Measurements from ENCODE around the gene ABRAXAS1. TPM values are rescaled to one million over a fixed set of nuclear protein-coding genes. Genes with fewer than 3 reads are reported as not detected.

Gene ABRAXAS1
- total RNA-seq, 4 donors from 2014 or later = 10.2 to 21.0 (median 14.8) TPM

DNA sequence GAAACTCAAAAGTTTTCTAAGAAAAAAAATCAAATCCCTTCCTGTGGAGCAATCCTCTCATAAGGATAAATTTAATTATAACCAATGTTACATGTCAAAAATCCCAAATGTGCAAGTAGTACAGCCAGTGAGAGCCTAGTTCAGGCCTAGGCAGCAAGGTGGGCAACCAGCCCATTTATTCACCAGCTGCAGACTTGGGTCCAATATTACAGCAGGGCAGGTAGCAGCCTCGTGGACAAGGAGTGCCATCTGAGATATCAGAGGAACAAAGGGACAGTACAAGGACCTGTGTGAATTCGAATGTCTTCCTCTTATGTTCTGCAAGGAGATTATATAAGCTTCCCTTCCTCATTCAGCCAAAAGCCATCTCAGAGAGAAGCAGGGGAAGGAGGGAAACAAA lies 35.9 kb downstream of the ABRAXAS1 start:
- WGBS, 2 donors = 75 to 76% methylated on average over 2 of the region's 2 CpGs
- Histone ChIP-seq H3K27me3 (no peaks in the 10 kb centered on the region), H3K4me1 (peaks cover 0 to 7% (median 4%) of the 10 kb centered on the region in 4 donors), H3K9me3 (no peaks in the 10 kb centered on the region), H3K36me3 (peaks cover 0 to 52% (median 0%) of the 10 kb centered on the region in 3 donors), H3K27ac (no peak overlapping the region), H3K4me3 (no peak overlapping the region)
- TF ChIP-seq POLR2A (IDR thresholded peaks at IDR 0.05) (no peak), EP300 (IDR thresholded peaks at IDR 0.05) (no peak)
- TF ChIP-seq, protein P1, sequence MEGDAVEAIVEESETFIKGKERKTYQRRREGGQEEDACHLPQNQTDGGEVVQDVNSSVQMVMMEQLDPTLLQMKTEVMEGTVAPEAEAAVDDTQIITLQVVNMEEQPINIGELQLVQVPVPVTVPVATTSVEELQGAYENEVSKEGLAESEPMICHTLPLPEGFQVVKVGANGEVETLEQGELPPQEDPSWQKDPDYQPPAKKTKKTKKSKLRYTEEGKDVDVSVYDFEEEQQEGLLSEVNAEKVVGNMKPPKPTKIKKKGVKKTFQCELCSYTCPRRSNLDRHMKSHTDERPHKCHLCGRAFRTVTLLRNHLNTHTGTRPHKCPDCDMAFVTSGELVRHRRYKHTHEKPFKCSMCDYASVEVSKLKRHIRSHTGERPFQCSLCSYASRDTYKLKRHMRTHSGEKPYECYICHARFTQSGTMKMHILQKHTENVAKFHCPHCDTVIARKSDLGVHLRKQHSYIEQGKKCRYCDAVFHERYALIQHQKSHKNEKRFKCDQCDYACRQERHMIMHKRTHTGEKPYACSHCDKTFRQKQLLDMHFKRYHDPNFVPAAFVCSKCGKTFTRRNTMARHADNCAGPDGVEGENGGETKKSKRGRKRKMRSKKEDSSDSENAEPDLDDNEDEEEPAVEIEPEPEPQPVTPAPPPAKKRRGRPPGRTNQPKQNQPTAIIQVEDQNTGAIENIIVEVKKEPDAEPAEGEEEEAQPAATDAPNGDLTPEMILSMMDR (IDR thresholded peaks at IDR 0.05) = no peak
- no peak for DNase-seq (ENCODE audit: low spot score in 2 of 2)

DNA sequence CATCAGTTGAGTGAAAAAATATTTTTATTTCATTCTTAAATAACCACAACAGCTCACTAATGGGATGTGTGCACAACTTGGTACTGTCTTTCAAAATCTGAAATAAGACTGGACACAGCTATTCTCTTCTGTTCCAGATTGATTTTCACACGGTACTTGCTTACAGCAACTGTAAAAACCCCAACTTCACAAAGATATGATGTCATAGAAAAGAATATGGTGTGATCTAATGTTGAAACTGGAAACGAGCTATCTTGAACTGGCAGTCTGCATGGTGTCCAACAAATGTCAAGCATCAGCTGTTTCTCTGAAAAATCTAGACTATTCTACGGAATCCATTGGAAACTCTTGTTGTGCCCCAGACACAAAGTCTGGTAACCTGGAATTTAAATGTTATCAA lies 44.0 kb downstream of the ABRAXAS1 start:
- Histone ChIP-seq H3K9me3 (no peaks in the 10 kb centered on the region), H3K27me3 (no peaks in the 10 kb centered on the region), H3K36me3 (peaks cover 0 to 82% (median 0%) of the 10 kb centered on the region in 3 donors), H3K4me1 (no peaks in the 10 kb centered on the region), H3K4me3 (no peak overlapping the region), H3K27ac (no peak overlapping the region)
- TF ChIP-seq POLR2A (IDR thresholded peaks at IDR 0.05) = no peak
- no peak for TF ChIP-seq EP300 (IDR thresholded peaks at IDR 0.05)
- TF ChIP-seq, protein P1 (IDR thresholded peaks at IDR 0.05) = no peak
- WGBS, 2 donors = 80 to 87% methylated on average over 3 of the region's 3 CpGs
- DNase-seq (ENCODE audit: low spot score in 2 of 2) = no peak

DNA sequence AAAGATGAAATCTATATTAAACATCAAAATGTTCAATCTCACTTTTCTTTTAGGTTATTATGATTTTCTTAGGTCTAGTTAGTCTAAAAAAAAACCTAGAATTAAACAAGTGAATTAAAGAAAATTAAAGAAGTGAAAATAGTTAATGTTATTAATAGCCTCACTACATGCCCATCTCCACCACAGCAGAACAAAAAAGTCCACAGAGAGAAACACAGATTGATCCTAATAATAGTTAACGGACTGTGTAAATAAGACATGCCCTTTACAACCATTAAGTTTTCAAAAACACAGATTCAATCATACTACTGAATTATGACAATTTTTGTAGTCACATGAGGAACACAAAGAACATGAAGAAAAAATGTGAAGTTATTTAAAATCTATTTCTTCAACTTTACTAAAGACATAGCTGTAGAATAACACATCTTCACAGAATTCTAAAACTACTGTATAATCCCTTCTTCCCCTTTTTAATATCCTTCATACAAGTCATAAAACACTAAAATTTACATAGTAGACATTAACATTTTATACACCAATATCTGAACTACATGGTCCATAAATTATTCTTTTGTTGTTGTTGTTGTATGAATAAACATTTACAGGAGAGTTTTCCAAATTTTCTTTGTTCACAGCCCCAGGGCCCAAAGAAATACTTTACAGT lies 44.6 kb downstream of the ABRAXAS1 start:
- no peak for DNase-seq (ENCODE audit: low spot score in 2 of 2)
- Histone ChIP-seq H3K9me3 (no peaks in the 10 kb centered on the region), H3K27me3 (no peaks in the 10 kb centered on the region), H3K36me3 (peaks cover 0 to 79% (median 0%) of the 10 kb centered on the region in 3 donors), H3K27ac (no peak overlapping the region), H3K4me3 (no peak overlapping the region), H3K4me1 (no peaks in the 10 kb centered on the region)
- WGBS, 2 donors = 77 to 88% methylated on average over 1 of the region's 1 CpG
- TF ChIP-seq POLR2A (IDR thresholded peaks at IDR 0.05) = no peak
- TF ChIP-seq, protein P1 (IDR thresholded peaks at IDR 0.05) = no peak
- no peak for TF ChIP-seq EP300 (IDR thresholded peaks at IDR 0.05)

DNA sequence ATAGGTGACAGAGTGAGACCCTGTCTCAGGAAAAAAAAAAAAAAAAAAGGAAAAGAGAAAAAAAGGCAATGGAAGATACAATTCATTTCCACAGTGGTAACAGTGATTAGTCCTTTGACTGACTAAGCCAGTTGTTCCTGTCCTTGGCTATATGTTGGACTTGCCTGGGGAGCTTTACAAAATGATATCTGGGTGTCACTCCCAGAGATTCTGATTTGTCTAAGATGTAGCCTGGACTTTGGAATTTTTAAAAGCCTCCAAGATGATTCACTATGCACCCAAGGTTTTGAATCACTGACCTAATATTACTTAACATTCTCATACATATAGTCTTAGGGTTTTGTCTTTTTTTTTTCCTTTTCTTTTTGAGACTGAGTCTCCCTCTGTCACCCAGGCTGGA lies 46.2 kb downstream of the ABRAXAS1 start:
- H3K27me3 ChIP-seq = no peaks in the 10 kb centered on the region
- no peak for TF ChIP-seq POLR2A (IDR thresholded peaks at IDR 0.05)
- TF ChIP-seq, protein P1 (IDR thresholded peaks at IDR 0.05) = no peak
- no peak for TF ChIP-seq EP300 (IDR thresholded peaks at IDR 0.05)
- H3K27ac ChIP-seq = no peak overlapping the region
- H3K9me3 ChIP-seq = no peaks in the 10 kb centered on the region
- H3K4me1 ChIP-seq = no peaks in the 10 kb centered on the region
- H3K4me3 ChIP-seq = no peak overlapping the region
- DNase-seq (ENCODE audit: low spot score in 2 of 2) = no peak
- peaks cover 0 to 71% (median 0%) of the 10 kb centered on the region in 3 donors for H3K36me3 ChIP-seq

DNA sequence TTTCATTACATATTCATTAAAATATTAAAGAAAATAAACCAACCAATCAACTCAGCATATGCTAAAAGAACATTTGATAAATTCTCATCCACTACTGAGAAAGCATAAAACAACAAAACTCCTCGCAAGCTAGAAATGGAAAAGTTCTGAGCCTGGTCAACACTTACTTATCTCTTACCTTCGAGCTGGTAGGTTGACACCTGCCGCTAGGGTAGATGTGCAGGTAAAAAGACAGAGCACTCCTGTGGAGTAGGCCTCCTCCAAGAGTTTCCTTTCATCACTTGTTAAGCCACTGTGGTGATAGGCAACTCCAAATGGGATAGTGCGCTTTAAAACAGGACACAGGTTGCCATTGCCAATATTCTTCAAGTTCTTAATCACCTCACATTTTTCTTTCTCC lies 48.2 kb downstream of the ABRAXAS1 start:
- H3K4me1 ChIP-seq = no peaks in the 10 kb centered on the region
- DNase-seq (ENCODE audit: low spot score in 2 of 2) = no peak
- no peak for TF ChIP-seq POLR2A (IDR thresholded peaks at IDR 0.05)
- no peak for TF ChIP-seq EP300 (IDR thresholded peaks at IDR 0.05)
- TF ChIP-seq, protein P1 (IDR thresholded peaks at IDR 0.05) = no peak
- H3K9me3 ChIP-seq = no peaks in the 10 kb centered on the region
- H3K27ac ChIP-seq = no peak overlapping the region
- H3K4me3 ChIP-seq = no peak overlapping the region
- WGBS, 2 donors = 92 to 94% methylated on average over 4 of the region's 4 CpGs
- no peaks in the 10 kb centered on the region for H3K27me3 ChIP-seq
- H3K36me3 ChIP-seq = peaks cover 0 to 58% (median 0%) of the 10 kb centered on the region in 3 donors
